Ecto neural progenitor cell (in vitro differentiated cells): ENCODE measurements around the gene TSTD1.
A peak's percentile ranks its signal among the peaks of the same experiment; 100 is the strongest.
"Not testable (repeated sequence)": the region's sequence is repeated elsewhere in the genome, so short reads cannot be mapped to it uniquely, and the experiment has no call there.

Experiments used
- DNase-seq: peaks from one replicate; pipeline ENCODE4 v3.0.0-alpha.2; 2018; ENCODE audit warnings: low spot score

Gene TSTD1

DNA sequence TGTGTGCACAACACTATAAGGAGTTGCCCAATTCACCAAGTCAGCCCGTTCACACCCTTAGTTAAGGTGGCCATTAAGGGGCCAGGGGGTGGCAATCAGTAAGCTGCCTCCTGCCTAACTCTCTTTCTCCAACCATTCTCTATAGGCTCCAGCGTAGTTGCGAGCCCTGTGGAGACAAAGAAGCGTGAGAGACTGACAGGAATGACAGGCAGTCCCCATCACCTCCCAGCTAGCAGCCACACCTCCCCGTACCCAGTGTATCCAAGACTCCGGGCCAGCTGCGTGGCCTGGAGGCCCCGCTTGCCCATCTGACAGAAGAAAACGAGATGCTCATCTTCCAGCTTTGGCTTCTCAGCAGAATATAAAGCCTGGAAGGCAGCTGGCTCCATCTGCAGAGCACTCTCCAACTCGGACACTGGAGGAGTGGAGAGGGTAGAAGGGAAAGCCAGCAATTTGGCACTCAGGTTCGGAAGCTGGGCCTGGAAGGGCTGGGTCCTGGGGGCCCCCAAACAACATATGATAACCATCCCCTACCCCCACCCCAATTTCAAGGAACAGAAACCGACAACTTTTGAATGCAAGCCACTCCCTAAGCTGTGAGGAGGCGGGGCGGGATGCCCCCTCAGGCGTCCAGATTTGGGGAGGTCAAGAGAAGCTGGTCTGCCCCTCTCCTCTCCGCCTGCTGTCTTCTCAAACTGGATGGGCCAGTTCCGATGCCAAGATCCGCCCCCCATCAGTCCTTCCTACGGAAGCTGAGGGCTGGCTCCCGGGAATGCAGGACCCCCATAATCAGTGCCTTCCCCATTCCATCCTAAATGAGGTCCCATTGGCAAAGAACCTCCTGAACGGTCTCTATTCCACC is 872 bp downstream of the TSTD1 start:
- no peak for DNase-seq

DNA sequence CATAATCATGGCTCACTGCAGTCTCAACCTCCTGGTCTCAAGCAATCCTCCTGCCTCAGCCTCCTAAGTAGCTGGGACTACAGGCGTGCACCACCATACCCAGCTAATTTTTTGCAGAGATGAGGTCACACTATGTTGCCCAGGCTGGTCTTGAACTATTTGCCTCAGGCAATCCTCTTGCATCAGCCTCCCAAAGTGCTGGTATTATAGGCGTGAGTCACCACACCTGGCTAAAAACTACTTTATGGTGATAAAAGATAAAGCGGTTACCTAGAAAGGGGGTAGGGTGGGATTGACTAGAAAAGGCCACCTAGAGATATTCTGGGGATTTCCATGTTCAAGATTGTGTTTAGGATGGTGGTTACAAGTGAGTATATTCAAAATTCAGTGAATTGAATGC is 5.0 kb downstream of the TSTD1 start:
- no peak for DNase-seq

DNA sequence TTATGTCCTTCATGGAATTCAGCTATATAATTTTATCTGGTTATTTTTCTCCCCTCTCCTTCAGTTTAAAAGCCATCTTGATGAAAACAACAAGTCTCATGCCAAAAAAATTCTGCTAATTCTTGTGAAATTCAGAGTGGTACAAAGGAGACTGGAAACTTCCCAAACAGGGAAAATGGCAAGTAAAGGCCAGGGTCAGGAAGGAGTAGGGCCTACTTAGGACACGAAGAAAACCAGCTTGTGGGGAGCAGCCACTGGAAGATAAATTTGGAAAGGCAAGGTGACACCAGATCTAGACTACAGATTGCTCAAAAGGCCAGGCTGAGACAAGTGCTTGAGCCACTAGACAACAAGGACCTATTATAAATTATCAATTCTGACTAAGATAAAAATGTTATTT is 6.4 kb downstream of the TSTD1 start:
- DNase-seq = no peak

DNA sequence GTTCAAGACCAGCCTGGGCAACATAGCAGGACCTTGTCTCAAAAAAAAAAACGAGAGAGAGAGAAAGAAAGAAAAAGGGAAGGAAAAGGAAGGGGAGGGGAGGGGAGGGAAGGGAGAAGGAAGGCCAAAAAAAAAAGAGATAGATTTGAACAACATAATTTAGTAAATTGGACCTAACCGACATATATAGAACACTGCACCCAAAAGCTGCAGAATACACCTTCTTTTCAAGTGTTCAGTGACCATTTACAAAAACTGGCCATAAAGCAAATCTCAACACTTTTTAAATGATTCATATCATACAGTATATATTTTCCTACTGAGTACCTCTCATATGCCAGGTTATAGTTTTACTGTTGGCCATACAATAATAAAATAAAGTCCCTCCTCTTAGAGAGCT is 6.9 kb downstream of the TSTD1 start:
- DNase-seq = no peak

DNA sequence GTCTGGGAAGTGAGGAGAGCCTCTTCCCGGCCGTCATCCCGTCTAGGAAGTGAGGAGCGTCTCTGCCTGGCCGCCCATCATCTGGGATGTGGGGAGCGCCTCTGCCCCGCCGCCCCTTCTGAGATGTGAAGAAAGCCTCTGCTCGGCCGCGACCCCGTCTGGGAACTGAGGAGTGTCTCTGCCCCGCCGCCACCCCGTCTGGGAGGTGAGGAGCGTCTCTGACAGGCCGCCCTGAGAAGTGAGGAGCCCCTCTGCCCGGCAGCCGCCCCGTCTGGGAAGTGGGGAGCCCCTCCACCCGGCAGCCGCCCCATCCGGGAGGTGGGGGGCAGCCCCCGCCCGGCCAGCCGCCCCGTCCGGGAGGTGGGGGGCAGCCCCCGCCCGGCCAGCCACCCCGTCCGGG is 9.3 kb downstream of the TSTD1 start:
- not testable (repeated sequence) for DNase-seq

DNA sequence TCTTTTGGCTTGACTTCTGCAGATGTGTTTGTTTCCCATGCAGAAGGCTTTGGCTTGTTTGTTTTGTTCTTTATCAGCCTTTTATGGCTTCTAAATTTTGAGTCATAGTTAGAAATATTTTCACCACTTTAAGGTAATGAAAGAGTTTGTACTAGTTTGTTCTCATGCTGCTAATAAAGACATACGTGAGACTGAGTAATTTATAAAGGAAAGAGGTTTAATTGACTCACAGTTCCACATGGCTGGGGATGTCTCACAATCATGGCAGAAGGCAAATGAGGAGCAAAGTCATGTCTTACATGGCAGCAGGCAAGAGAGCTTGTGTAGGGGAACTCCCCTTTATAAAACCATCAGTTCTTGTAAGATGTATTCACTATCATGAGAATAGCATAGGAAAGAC is 11.8 kb downstream of the TSTD1 start:
- DNase-seq = not testable (repeated sequence)

DNA sequence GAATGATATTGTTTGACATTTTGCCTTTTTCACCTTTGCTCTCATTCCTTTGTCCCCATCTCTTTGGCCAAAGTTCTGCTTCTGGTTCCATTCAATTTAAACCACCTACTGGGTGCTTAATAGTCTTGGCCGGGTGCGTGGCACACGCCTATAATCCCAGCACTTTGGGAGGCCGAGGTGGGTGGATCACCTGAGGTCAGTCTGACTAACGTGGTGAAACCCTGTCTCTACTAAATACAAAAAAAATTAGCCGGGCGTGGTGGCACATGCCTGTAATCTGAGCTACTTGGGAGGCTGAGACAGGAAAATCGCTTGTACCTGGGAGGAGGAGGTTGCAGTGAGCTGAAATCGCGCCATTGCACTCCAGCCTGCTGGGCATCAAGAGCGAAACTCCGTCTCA is 16.3 kb downstream of the TSTD1 start:
- DNase-seq = not testable (repeated sequence)

DNA sequence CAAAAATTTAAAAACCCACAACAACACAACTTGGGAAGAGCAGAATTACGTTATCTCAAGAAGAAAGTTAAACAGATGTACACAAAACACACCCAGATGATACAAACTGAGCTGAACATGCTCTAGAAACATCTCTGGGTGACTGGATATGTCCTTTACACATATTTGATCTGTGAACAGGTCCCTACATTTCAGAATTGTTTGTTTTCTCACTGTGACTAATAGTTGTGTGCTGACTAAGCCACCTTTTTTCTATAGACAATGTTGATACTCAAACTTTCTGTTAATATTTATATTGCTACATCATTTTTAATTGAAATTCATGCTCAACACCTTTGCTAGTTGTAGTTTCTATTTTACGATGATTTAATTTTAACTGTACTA is 16.8 kb downstream of the TSTD1 start:
- no peak for DNase-seq

DNA sequence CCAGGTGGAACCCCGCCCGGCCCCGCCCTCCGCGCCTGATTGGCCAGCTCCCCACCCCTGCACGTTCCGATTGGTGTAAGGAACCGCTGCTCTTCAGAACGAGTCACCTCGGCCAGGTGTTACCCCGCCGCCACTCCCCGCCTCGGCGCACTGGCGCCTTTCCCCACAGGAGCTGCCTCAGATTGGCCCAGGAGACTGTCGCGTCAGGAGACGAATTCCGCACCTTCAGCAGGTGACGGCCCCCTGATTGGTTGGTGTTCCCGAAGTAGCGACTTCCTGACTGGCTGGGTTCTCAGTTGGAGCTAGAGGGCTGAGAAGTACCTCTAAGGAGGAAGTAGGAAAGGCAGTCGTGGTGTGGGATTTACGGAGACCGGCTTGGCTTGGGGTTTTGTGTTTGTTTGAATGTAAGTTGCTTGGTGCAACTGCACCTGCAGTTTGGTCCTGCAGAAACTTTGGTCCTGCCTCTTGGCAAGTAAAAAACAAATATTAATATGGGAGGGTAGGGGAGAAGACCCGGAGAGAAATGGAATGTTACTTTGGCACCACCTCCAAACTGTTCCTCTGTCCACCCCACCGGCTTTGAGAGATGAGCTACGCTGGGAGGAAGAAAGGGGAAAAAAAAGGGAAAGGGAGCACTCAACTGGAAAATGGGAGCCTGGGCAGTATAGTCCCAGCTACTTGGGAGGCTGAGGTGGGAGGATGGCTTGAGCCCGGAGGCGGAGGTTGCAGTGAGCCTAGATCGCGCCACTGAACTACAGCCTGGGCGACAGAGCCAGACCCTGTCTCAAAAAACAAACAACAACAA is 17.4 kb downstream of the TSTD1 start:
- peak; percentile 93 for DNase-seq

DNA sequence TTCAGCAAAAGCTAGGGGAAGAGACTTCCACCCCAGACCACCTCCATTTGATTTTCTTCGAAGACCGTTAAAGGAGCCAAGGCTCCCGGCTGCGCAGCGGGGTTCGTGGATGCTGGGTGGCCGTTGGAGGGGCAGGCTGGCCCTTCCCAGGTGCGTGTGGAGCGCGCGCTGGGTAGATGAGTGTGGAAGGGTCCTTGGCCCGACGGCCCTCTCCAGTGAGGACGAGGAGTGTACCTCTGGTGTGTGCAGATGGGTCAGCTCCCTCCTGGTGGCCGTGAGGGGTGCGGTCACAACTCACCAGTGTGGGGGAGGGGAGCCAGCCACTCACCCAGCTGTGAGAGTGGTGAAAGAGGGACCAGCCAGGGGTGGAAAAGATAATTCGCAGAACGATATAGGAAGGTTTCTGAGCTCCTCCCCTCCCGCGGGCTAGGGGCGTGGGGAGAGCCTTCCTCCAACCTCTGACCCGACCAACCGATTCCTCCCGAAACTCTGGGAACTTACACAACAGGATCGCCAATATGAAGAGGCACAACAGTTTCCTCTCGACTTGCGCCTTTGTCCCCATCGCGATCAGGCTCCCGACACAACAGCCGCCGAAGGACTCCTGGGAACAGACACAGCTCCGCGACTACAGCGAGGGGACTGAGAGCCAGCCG is 18.1 kb downstream of the TSTD1 start, which contains the start of gene F11R:
Gene F11R, minus strand, starts transcription at position 644 of the 656 bp plus-strand sequence. Its CDS starts 79 bp downstream, at position 565.
- peak; percentile 77 for DNase-seq

DNA sequence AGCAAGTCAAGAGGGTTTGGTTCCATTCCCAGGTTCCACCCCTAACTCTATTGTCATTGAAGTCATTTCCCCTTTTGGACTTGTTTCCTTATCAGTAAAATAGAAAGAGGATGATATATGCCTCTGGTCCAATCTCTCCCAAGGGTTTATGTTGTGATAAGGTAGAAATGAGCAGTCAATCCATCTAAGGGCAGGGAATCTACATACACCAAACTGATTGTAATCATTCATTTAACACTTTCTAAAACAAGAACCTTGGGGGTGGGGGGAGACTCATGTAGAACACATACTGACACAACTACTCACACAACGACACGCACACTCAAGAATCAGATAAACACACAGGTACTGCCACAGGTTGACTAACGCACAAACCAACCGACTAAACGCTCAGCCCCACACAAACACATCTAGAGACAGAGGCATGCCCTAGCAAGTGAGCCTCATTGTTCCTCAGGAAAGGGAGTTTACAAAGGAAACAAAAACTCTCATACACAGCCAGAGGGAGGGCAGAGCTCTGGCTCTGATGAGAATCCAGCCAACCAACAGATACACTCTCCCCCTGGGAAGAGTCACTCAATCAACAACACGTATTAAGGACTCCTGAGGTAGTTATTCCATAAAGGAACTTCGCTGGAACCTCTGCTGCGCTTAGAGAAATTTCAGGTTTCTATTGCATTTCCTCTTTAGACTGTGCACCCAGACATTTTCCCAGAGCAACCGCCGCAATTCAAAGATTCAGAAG is 18.8 kb downstream of the TSTD1 start:
- no peak for DNase-seq

DNA sequence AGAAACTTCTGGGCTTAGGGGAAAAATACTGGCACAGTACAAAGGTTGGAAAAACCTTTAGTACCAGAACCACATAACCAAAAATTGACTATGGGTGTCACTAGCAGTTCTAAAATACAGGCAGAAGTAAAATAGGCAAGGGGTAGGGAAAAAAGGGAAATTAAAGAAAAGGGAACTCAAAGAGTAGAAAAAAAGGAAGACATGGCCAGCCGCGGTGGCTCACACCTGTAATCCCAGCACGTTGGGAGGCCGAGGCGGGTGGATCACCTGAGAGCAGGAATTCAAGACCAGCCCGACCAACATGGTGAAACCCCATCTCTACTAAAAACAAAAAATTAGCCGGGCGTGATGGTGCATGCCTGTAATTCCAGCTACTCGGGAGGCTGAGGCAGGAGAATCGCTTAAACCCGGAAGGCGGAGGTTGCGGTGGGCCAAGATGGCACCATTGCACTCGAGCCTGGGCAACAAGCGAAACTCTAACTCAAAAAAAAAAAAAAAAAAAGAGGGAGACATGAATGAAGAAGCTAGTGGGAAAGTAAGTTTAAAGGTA is 19.6 kb downstream of the TSTD1 start:
- not testable (repeated sequence) for DNase-seq

DNA sequence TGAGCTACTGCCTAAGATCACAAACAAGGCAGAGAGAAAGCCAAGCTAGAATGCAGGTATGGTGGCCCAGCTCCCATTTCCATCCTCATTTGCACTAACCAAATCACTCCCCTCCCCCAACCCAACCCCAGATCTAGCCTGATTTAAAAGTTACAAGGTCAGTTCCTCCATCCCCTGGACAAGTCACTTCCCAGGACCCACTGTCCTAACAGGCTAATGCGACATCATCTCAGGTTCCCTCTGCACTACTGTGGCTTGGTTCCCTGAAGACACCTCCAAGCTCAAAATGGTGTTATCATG is 20.2 kb downstream of the TSTD1 start:
- no peak for DNase-seq

DNA sequence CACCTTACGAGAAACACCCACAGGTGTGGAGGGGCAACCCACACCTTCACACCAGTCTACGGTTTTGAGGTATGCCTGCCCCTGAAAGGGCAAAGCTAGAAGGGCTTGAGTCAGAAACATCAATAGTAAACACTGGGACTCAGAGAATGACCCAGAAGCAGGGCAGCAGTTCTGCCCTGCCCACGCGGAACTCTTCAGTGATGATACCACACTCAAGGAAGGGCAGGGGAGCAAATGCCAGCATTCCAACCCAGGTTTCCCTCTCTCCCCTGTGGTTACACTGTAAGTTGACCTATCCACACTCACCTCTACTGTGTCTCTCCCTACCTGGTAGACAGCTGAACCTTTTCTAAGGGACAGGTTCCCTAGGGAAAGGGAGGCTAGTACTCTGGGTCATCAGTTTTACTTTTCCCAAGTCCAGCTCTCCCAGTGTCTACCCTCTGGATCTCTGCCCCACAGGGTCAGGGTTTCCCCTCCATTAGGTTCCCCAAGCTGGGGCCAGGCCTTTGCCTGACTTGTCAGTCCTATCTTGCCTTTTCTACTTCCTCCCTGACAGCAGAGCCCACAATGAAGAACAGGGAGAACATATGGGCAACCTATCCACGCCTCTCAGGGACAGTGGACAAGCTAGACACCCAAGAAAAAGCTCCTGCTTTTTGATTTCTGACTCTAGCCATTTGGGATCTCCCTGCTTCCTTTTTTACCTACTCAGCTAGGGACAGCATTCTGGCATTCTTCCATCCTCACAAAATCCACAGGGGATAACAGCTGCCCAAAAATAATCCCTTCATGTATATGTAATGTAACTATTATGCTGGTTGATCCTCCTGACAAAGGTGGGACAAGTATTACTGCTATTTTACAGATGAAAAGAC is 20.8 kb downstream of the TSTD1 start:
- DNase-seq = no peak

DNA sequence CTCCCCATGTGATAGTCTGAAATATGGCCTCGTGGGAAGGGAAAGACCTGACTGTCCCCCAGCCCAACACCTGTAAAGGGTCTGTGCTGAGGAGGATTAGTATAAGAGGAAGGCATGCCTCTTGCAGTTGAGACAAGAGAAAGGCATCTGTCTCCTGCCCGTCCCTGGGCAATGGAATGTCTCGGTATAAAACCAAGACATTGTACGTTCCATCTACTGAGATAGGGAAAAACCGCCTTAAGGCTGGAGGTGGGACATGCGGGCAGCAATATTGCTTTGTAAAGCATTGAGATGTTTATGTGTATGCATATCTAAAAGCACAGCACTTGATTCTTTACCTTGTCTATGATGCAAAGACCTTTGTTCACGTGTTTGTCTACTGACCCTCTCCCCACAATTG is 21.6 kb downstream of the TSTD1 start:
- DNase-seq = not testable (repeated sequence)

DNA sequence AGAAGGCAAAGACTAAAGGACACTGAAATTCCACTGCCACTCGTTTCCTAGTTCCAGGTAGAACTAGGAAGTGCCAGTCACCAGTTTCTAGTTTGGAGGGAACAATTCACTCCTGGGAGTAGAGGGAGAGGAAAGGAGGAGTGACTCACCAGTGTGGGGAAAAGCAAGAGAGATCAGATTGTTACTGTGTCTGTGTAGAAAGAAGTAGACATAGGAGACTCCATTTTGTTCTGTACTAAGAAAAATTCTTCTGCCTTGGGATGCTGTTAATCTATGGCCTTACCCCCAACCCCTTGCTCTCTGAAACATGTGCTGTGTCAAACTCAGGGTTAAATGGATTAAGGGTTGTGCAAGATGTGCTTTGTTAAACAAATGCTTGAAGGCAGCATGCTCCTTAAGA is 22.1 kb downstream of the TSTD1 start:
- not testable (repeated sequence) for DNase-seq

DNA sequence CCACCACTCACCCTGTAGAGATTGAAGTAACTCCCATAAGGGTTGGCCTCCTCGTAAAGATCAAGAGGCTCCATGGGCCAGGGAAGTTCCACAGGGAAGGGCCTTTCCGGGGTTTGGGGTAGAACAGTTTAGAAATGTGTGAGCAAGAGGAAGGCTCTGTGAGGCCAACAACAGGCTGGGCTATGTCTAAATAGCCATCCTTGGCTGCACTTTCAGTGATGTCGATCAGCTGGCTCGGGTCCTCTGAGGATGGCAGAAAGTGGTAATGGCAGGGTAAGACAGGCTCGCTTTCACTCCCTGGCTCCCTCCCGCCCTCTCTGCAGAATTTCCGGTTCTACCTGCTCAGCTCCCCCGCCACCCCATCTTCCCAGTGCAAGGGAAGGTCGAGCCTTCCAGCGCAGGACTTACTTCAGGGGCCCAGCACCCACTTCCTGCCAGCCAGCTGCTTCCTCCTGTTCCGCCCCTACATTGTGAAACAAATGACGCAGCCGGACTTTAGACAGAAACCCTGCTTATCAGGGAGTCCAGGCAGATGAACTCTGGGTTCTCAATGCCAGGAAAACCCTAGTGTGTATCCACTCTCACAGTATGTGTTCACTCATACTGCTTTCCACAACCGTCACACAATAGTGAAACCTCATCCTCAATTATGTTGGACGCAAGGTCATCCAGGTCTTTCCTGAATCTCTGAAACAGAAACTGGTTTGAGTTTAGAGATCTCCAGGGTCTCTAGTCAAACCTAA is 25.1 kb downstream of the TSTD1 start:
- DNase-seq = no peak

DNA sequence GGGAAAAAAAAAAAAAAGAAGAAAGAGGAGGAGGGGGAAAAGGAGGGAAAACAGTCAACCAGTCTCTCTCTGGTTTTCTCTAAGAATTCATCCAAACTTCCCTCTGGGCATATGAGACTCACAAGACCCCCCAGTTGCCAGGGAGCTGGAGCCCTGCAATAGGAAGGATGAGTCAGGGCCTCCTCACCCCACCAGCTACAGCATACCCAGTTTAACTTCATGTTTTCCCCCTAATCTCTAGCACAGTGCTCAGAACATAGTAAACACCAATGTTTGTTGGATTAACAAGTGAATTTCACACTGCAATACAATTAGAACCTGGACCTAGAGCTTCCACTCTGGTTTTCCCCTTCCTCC is 25.7 kb downstream of the TSTD1 start:
- DNase-seq = no peak

DNA sequence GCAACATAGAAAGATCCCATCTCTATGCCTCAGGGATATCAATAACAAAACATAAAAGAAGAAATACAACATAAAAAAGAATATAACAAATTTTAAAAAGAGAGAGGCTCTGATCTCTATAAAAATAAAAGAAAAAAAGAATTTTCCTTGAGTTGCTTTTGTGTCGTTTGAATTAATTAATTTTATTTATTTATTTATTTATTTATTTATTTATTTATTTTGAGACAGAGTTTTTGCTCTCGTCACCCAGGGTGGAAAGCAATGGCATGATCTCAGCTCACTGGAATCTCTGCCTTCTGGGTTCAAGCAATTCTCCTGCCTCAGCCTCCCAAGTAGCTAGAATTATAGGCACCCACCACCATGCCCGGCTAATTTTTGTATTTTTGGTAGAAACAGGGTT is 26.3 kb downstream of the TSTD1 start:
- DNase-seq = no peak

DNA sequence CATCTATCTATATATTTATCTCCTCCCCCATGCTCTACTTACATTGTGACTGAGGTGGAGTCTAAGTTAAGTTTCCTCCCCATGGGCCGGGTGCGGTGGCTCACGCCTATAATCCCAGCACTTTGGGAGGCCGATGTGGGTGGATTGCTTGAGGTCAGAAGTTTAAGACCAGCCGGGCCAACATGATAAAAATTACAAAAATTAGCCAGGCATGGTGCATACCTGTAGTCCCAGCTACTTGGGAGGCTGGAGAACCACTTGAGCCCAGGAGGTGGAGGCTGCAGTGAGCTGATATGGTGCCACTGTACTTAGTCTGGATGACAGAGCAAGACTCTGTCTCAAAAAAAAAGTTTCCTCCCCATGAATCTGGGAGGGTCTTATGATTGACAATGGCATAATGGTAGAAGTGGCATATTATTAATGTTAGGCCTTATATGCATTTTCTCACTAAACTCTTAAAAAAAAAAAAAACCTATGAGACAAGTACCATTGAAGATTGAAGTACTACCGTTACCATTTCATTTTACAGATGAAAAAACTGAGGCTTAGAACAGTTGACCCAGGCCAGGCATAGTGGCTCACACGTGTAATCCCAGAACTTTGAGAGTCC is 29.1 kb downstream of the TSTD1 start:
- no peak for DNase-seq
